IMR-90 (cell line): ENCODE data around the gene MAP4K1.

Experiments
- BHLHE40 ChIP-seq: fragments of 150-350 bp; IDR thresholded peaks from 2 replicates; pipeline ENCODE4 v1.6.1; 2016; ENCODE audit warnings: mild to moderate bottlenecking, low read depth, low read length
- CEBPB ChIP-seq: IDR thresholded peaks from 2 replicates; pipeline ENCODE4 v1.6.1; 2012; ENCODE audit warnings: low read depth, low read length, improper control_type of control experiment
- CTCF ChIP-seq: conservative IDR thresholded peaks from 2 replicates; pipeline ENCODE4 v1.5.1; 2012; ENCODE audit warnings: mild to moderate bottlenecking, low read depth, low read length, improper control_type of control experiment
- ELK1 ChIP-seq: fragments of 150-350 bp; IDR thresholded peaks from 2 replicates; pipeline ENCODE4 v1.6.1; 2016; ENCODE audit warnings: low read depth, mild to moderate bottlenecking, low read length, moderate library complexity, borderline replicate concordance
- FOS ChIP-seq: fragments of 150-350 bp; IDR thresholded peaks from 2 replicates; pipeline ENCODE4 v1.6.1; 2016; ENCODE audit warnings: low read depth, low read length
- MAFK ChIP-seq: IDR thresholded peaks from 2 replicates; pipeline ENCODE4 v1.6.1; 2012; ENCODE audit warnings: low read depth, low read length, improper control_type of control experiment
- MAZ ChIP-seq: IDR thresholded peaks from 2 replicates; pipeline ENCODE4 v1.6.1; 2012; ENCODE audit warnings: low read depth, mild to moderate bottlenecking, low read length, improper control_type of control experiment, moderate library complexity, borderline replicate concordance
- MXI1 ChIP-seq: IDR thresholded peaks from 2 replicates; pipeline ENCODE4 v1.6.1; 2012; ENCODE audit warnings: low read depth, mild to moderate bottlenecking, low read length, moderate library complexity, borderline replicate concordance
- POLR2A ChIP-seq: IDR thresholded peaks from 2 replicates; pipeline ENCODE4 v1.6.1; 2012; ENCODE audit warnings: mild to moderate bottlenecking, low read depth, low read length
- RAD21 ChIP-seq: IDR thresholded peaks from 2 replicates; pipeline ENCODE4 v1.6.1; 2012; ENCODE audit warnings: low read length, improper control_type of control experiment
- RCOR1 ChIP-seq: IDR thresholded peaks from 2 replicates; pipeline ENCODE4 v1.6.1; 2012; ENCODE audit warnings: mild to moderate bottlenecking, low read length, improper control_type of control experiment; ENCODE audit not compliant: insufficient replicate concordance
- RFX5 ChIP-seq: IDR thresholded peaks from 2 replicates; pipeline ENCODE4 v1.8.0; 2012; ENCODE audit warnings: low read depth, mild to moderate bottlenecking, low read length, moderate library complexity
- SMC3 ChIP-seq: fragments of 150-350 bp; IDR thresholded peaks from 2 replicates; pipeline ENCODE4 v1.6.1; 2016; ENCODE audit warnings: low read depth, mild to moderate bottlenecking, antibody characterized with exemption, low read length, moderate library complexity
- USF2 ChIP-seq: fragments of 150-350 bp; IDR thresholded peaks from 2 replicates; pipeline ENCODE4 v1.6.1; 2017; ENCODE audit warnings: mild to moderate bottlenecking, antibody characterized with exemption, low read length, low read depth

- TF ChIP-seq FOS (no peak), USF2 (no peak), MAZ (no peak), CTCF (0 out of 2 replicates have a peak, but pooled peaks have one; percentile 3), POLR2A (no peak), CEBPB (no peak), ELK1 (no peak), RFX5 (no peak), RAD21 (0 out of 2 replicates have a peak, but pooled peaks have one; percentile 2), RCOR1 (no peak), SMC3 (no peak), MXI1 (no peak), MAFK (no peak), BHLHE40 (no peak)
Observed at GRCh38 chr19:38640368-38640767, 22.6 kb upstream of the MAP4K1 start.
